ENCODE data around the gene TIMM50.

DNA sequence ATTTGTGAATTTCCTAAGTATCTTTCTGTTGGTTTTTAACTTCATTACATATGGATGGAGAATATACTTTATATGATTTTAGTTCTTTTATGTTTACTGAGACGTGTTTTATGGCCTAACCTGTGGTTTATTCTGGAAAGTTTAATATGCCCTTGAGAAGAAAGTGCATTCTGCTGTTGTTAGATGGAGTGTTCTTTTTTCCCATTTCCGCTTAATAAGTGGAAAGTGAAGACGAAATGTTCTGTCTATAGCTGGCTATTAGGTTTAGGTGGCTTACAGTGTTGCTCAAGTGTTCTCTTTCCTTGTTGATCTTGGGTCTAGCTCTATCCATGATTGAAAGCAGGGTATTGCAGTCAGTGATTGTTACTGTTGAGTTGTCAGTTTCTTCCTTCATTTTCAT is 17.2 kb upstream of the TIMM50 start:
- no peak for TF ChIP-seq CTCF (IDR thresholded peaks at IDR 0.05)
- no peak for TF ChIP-seq POLR2A (IDR thresholded peaks at IDR 0.05)

Data from testis (tissue), 2 donors.